Vagina (tissue), 2 donors: ENCODE measurements around the gene PCBD2. TPM values are rescaled to one million over a fixed set of nuclear protein-coding genes. Genes with fewer than 3 reads are reported as not detected.

Experiments used
- DNase-seq, 2 donors: peaks; one replicate each; pipeline ENCODE4 v3.0.0-alpha.2; 2017; ENCODE audit errors: extremely low spot score in 2 of 2
- H3K27ac ChIP-seq: fragments of 200-600 bp; sonication (generic); one replicate; pipeline ENCODE4 v1.5.1; 2019
- H3K27me3 ChIP-seq: fragments of 200-600 bp; sonication (generic); one replicate; pipeline ENCODE4 v1.5.1; 2019
- H3K36me3 ChIP-seq, 2 donors: fragments of 200-600 bp; sonication (generic); one replicate each; pipeline ENCODE4 v1.5.1; 2017 to 2019
- H3K4me1 ChIP-seq: fragments of 200-600 bp; sonication (generic); one replicate; pipeline ENCODE4 v1.5.1; 2019
- H3K4me3 ChIP-seq, 2 donors: fragments of 200-600 bp; sonication (generic); 1 replicate in 1 of 2; 2 replicates in 1 of 2; pipeline ENCODE4 v1.5.1; 2016 to 2019
- H3K9me3 ChIP-seq: fragments of 200-600 bp; sonication (generic); one replicate; pipeline ENCODE4 v1.5.1; 2019
- CTCF ChIP-seq, 3 experiments: fragments of 450-650 bp in 2 of 3; fragments of 200-600 bp in 1 of 3; sonication (generic) in 1 of 3; IDR thresholded peaks; one replicate each; pipeline ENCODE4 v1.5.1; 2017 to 2019; ENCODE audit warnings: antibody characterized with exemption in 3 of 3, mild to moderate bottlenecking in 2 of 3, moderate library complexity in 2 of 3
- POLR2A ChIP-seq, 2 donors: fragments of 450-650 bp; IDR thresholded peaks; one replicate each; pipeline ENCODE4 v1.6.1; 2017; ENCODE audit warnings: antibody characterized with exemption in 2 of 2, mild to moderate bottlenecking in 2 of 2, moderate library complexity in 2 of 2
- POLR2AphosphoS5 ChIP-seq, 2 donors: sonication (generic); formaldehyde crosslinking; IDR thresholded peaks; one replicate each; pipeline ENCODE4 v1.9.0; 2017; ENCODE audit warnings: antibody characterized with exemption in 2 of 2, mild to moderate bottlenecking in 2 of 2, low read depth in 1 of 2; ENCODE audit not compliant: insufficient read depth in 1 of 2
- intact Hi-C: fragments of 100-400 bp; cut with DNase I; formaldehyde crosslinking; loops from one replicate; pipeline ENCODE4 v1.15.1; 2023
- total RNA-seq: library from RNA; depleted of rRNA; stranded (reverse); fragments of >200 nt; gene quantifications from one replicate; pipeline ENCODE4 v1.2.3, GENCODE V29; 2016

The PCBD2 gene
- total RNA-seq, 1 donor from 2014 or later, result 6.1 TPM

GRCh38 chr5:134958755-134959154 lies 53.8 kb downstream of the PCBD2 start:
- peaks cover 0 to 15% of the 10 kb centered on the region in 2 donors for H3K36me3 ChIP-seq
- H3K4me1 ChIP-seq, result no peaks in the 10 kb centered on the region
- TF ChIP-seq POLR2A (IDR thresholded peaks at IDR 0.05), result no peak
- TF ChIP-seq CTCF (IDR thresholded peaks at IDR 0.05), result no peak
- TF ChIP-seq POLR2AphosphoS5 (IDR thresholded peaks at IDR 0.05; ENCODE audit: insufficient read depth in 1 of 2, low read depth in 1 of 2), result no peak
- no peaks in the 10 kb centered on the region for H3K27me3 ChIP-seq
- no peaks in the 10 kb centered on the region for H3K9me3 ChIP-seq
- no peak overlapping the region for H3K4me3 ChIP-seq
- no peak overlapping the region for H3K27ac ChIP-seq
- no peak for DNase-seq
- intact Hi-C loops, result no loop called here

GRCh38 chr5:134963098-134963497 lies 58.2 kb downstream of the PCBD2 start:
- DNase-seq, result no peak
- Histone ChIP-seq H3K4me1 (no peaks in the 10 kb centered on the region), H3K9me3 (no peaks in the 10 kb centered on the region), H3K4me3 (no peak overlapping the region), H3K27me3 (no peaks in the 10 kb centered on the region), H3K27ac (no peak overlapping the region), H3K36me3 (peaks cover 0 to 15% of the 10 kb centered on the region in 2 donors)
- TF ChIP-seq CTCF (IDR thresholded peaks at IDR 0.05) (no peak), POLR2AphosphoS5 (IDR thresholded peaks at IDR 0.05; ENCODE audit: insufficient read depth in 1 of 2, low read depth in 1 of 2) (no peak), POLR2A (IDR thresholded peaks at IDR 0.05) (no peak)
- intact Hi-C loops, result no loop called here

GRCh38 chr5:134964359-134965270 lies 59.7 kb downstream of the PCBD2 start:
- Histone ChIP-seq H3K9me3 (no peaks in the 10 kb centered on the region), H3K4me3 (no peak overlapping the region), H3K4me1 (no peaks in the 10 kb centered on the region), H3K27ac (no peak overlapping the region), H3K36me3 (peaks cover 0 to 15% of the 10 kb centered on the region in 2 donors), H3K27me3 (no peaks in the 10 kb centered on the region)
- no peak for DNase-seq
- TF ChIP-seq CTCF (IDR thresholded peaks at IDR 0.05), result no peak
- no peak for TF ChIP-seq POLR2A (IDR thresholded peaks at IDR 0.05)
- TF ChIP-seq POLR2AphosphoS5 (IDR thresholded peaks at IDR 0.05; ENCODE audit: insufficient read depth in 1 of 2, low read depth in 1 of 2), result no peak
- intact Hi-C loops, result no loop called here

GRCh38 chr5:134965271-134965825 lies 60.4 kb downstream of the PCBD2 start:
- intact Hi-C loops, result no loop called here
- Histone ChIP-seq H3K36me3 (peaks cover 0 to 15% of the 10 kb centered on the region in 2 donors), H3K4me1 (no peaks in the 10 kb centered on the region), H3K4me3 (no peak overlapping the region), H3K9me3 (no peaks in the 10 kb centered on the region), H3K27me3 (no peaks in the 10 kb centered on the region), H3K27ac (no peak overlapping the region)
- no peak for TF ChIP-seq POLR2A (IDR thresholded peaks at IDR 0.05)
- DNase-seq, result no peak

GRCh38 chr5:134967607-134968006 lies 62.7 kb downstream of the PCBD2 start, which contains the start of gene CATSPER3:
Gene CATSPER3 (plus strand): TSS chr5:134967907. CDS start chr5:134967992, 85 bp downstream.
- H3K9me3 ChIP-seq, result no peaks in the 10 kb centered on the region
- H3K27me3 ChIP-seq, result no peaks in the 10 kb centered on the region
- H3K27ac ChIP-seq, result no peak within 1 kb of the TSS
- TF ChIP-seq POLR2A (IDR thresholded peaks at IDR 0.05) (no peak), POLR2AphosphoS5 (IDR thresholded peaks at IDR 0.05; ENCODE audit: insufficient read depth in 1 of 2, low read depth in 1 of 2) (no peak), CTCF (IDR thresholded peaks at IDR 0.05) (no peak)
- H3K4me1 ChIP-seq, result no peaks in the 10 kb centered on the region
- intact Hi-C loops, result no loop called here
- DNase-seq, result no peak
- no peak within 1 kb of the TSS for H3K4me3 ChIP-seq
- H3K36me3 ChIP-seq, result peaks cover 0 to 4% of the 10 kb centered on the region in 2 donors
